ENCODE data around the gene ZNF467. TPM values are rescaled to one million over a fixed set of nuclear protein-coding genes. Genes with fewer than 3 reads are reported as not detected.

Gene ZNF467
- total and polyA plus RNA-seq, 2 donors (not counting 3 experiments of a cell fraction or from before 2014, with no cell fraction given), result 4.2 to 8.9 TPM

- Histone ChIP-seq H3K9me3 (replicated peaks; ENCODE audit: control insufficient read depth, insufficient read depth, low read length) (no peaks in the 10 kb centered on the region), H3K27ac (ENCODE audit: insufficient read depth, low read depth, low read length) (no peak overlapping the region), H3K4me3 (replicated peaks in 1 of 3; ENCODE audit: insufficient read depth in 1 of 3, low read depth in 1 of 3, low read length in 3 of 3) (no peak overlapping the region), H2AFZ (ENCODE audit: low read depth, low read length) (no peak overlapping the region), H3K9ac (replicated peaks; ENCODE audit: extremely low read depth, insufficient read depth, low read length) (no peak overlapping the region), H3K79me2 (ENCODE audit: control insufficient read depth, insufficient read depth, low read length) (no peaks in the 10 kb centered on the region), H3K9me1 (replicated peaks; ENCODE audit: control insufficient read depth, extremely low read depth, insufficient read depth, low read length) (no peaks in the 10 kb centered on the region), H4K20me1 (replicated peaks; ENCODE audit: control insufficient read depth, extremely low read depth, insufficient read depth, low read length) (no peaks in the 10 kb centered on the region), H3K36me3 (ENCODE audit: control insufficient read depth in 2 of 2, extremely low read depth in 1 of 2, insufficient read depth in 2 of 2, low read length in 2 of 2) (peaks cover 0 to 2% of the 10 kb centered on the region in 2 experiments), H3K27me3 (ENCODE audit: control insufficient read depth in 2 of 2, insufficient read depth in 2 of 2, low read length in 2 of 2) (peaks cover 0 to 1% of the 10 kb centered on the region in 2 experiments), H3K4me1 (ENCODE audit: control insufficient read depth, extremely low read depth, insufficient read depth, low read length) (no peaks in the 10 kb centered on the region), H3K4me2 (ENCODE audit: insufficient read depth, low read length) (no peak overlapping the region)
- dilution Hi-C loops (cut with MboI; ENCODE audit: extremely low pct_ligation_motif_present, low sequenced_read_pairs) (no loop called here), intact Hi-C loops (cut with micrococcal nuclease) (no loop called here)
- ChIA-PET CTCF (no interaction called here), POLR2A (no interaction called here)
- no TSS peak for BruUV-seq (replicated peaks)
- DNase-seq (ENCODE audit: low read depth, low spot score) (no peak), FAIRE-seq (no peak)
- TF ChIP-seq FOS (IDR thresholded peaks at IDR 0.05; ENCODE audit: borderline replicate concordance, insufficient read depth, low read length) (no peak), MYC (IDR thresholded peaks at IDR 0.05; ENCODE audit: low read depth, low read length) (no peak), POLR2AphosphoS5 (IDR thresholded peaks at IDR 0.05; ENCODE audit: insufficient read depth, low read depth, low read length) (no peak), GATA2 (IDR thresholded peaks at IDR 0.05; ENCODE audit: insufficient read depth, insufficient read length, low read depth, low read length) (no peak), CTCF (IDR thresholded peaks at IDR 0.05; ENCODE audit: extremely low read depth in 1 of 2, insufficient read depth in 1 of 2, low read depth in 1 of 2, low read length in 2 of 2) (no peak), EZH2 (IDR thresholded peaks at IDR 0.05; ENCODE audit: borderline replicate concordance, low read depth, low read length, severe bottlenecking) (no peak), POLR2A (IDR thresholded peaks at IDR 0.05; ENCODE audit: low read depth, low read length) (no peak), JUN (IDR thresholded peaks at IDR 0.05; ENCODE audit: borderline replicate concordance, insufficient read depth, insufficient read length, low read depth) (no peak), MAX (IDR thresholded peaks at IDR 0.05; ENCODE audit: insufficient read depth, insufficient read length) (no peak)
Measured at GRCh38 chr7:149762089-149762488, 11.3 kb downstream of the ZNF467 start.

All from endothelial cell of umbilical vein (primary cell).